ENCODE data around the gene GNRH2.
"Not testable (repeated sequence)": the region's sequence is repeated elsewhere in the genome, so short reads cannot be mapped to it uniquely, and the experiment has no call there.

Gene GNRH2

DNA sequence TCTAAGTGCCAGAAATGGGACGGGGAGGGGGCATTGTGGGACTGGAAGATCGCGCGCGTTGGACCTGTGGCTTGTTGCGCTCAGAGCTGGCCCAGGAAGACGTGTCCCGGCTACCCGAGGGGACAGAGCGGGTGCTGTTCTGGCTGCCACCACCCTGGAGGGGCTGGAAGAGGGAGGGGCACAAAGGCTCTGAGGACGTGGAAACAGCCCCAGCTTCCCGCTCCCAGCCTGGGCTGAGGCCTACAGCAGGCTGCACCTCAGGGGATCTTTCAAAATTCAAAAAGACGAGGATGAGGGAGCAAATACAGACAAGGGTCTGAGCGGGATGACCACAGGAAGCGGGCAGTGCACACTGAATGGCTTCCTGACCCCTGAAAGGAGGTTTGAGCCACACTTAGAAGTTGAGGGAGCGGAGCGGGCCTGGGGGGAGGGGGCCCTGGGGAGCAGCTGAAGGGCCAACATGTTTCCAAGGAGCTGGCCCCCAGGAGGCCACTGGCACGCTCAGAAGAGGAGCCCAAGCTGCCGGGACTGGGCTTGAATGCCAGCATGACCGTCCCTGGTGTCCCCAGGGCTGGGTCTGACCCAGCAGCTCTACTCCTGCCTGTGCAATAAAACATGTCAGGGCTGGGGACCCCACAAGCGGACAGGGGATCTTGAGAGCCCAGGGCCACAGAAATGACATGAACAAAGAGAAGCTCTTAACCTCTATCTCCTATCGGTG lies 29.3 kb downstream of the GNRH2 start:
- H3K4me3 ChIP-seq (ENCODE audit: low read depth, low read length): peak overlapping the region; percentile 4

- not testable (repeated sequence) for H3K4me3 ChIP-seq (ENCODE audit: low read depth, low read length)
These were observed 29.8 kb downstream of the GNRH2 start for GRCh38 chr20:3073251-3073643.

GRCh38 chr20:3074812-3075211 lies 31.4 kb downstream of the GNRH2 start:
- H3K4me3 ChIP-seq (ENCODE audit: low read depth, low read length): no peak overlapping the region

- not testable (repeated sequence) for H3K4me3 ChIP-seq (ENCODE audit: low read depth, low read length)
These were observed 31.9 kb downstream of the GNRH2 start for GRCh38 chr20:3075315-3075714.

GRCh38 chr20:3077618-3078134 lies 34.3 kb downstream of the GNRH2 start:
- H3K4me3 ChIP-seq (ENCODE audit: low read depth, low read length): no peak overlapping the region

DNA sequence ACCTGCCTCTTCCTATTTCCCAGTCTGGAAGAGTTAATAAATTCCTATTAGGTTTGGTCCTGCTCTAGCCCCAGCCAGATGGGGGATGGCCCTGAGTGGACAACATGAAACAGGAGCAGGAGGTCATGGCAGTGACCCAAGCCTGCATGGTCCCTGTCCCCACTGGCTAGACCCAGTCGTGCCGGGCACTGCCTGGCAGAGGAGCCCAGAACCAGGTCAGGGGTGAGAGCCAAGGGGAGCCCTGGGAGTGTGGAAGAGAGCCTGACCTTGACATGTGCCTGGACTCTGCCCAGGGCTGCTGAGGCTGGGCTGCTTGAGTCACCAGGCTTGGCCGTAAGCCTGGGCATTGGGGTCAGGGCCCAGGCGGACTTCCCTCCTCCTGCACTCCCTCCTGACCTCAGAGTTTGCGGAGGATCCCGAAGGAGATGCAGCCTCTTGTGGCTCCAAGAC lies 37.5 kb downstream of the GNRH2 start:
- no peak overlapping the region for H3K4me3 ChIP-seq (ENCODE audit: low read depth, low read length)

GRCh38 chr20:3081641-3082040 lies 38.2 kb downstream of the GNRH2 start:
- no peak overlapping the region for H3K4me3 ChIP-seq (ENCODE audit: low read depth, low read length)

DNA sequence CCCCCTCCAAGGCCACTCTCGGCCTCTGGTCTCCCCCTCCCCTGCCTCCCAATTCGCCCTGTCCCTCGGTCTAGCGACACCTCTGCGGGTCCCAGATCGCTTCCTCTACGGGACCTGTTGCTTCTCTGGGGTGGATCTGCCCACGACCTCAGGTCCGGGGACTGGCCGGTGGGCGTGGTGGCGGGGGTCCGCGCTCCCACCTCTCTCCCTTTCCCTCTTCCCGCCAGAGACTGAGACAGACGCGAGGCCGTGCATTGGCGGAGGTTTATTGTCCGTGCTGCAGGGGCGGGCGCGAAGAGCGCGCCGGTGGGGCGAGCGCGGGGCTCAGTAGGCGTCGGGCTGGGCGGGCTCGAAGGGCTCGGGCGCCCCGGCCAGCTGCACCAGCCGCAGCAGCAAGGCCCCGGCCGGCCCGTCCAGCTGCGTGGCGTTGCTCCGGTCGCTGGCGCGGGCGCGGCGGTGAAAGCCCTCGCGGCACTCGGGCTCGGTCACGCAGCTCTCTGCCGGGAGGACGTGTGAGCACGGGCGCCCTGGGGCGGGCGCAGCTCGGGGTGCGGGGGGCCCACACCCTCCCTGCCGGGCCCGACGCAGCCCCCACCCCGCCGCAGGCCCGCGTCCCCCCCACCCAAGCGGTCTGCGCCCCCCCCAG lies 39.0 kb downstream of the GNRH2 start:
- no peak overlapping the region for H3K4me3 ChIP-seq (ENCODE audit: low read depth, low read length)

DNA sequence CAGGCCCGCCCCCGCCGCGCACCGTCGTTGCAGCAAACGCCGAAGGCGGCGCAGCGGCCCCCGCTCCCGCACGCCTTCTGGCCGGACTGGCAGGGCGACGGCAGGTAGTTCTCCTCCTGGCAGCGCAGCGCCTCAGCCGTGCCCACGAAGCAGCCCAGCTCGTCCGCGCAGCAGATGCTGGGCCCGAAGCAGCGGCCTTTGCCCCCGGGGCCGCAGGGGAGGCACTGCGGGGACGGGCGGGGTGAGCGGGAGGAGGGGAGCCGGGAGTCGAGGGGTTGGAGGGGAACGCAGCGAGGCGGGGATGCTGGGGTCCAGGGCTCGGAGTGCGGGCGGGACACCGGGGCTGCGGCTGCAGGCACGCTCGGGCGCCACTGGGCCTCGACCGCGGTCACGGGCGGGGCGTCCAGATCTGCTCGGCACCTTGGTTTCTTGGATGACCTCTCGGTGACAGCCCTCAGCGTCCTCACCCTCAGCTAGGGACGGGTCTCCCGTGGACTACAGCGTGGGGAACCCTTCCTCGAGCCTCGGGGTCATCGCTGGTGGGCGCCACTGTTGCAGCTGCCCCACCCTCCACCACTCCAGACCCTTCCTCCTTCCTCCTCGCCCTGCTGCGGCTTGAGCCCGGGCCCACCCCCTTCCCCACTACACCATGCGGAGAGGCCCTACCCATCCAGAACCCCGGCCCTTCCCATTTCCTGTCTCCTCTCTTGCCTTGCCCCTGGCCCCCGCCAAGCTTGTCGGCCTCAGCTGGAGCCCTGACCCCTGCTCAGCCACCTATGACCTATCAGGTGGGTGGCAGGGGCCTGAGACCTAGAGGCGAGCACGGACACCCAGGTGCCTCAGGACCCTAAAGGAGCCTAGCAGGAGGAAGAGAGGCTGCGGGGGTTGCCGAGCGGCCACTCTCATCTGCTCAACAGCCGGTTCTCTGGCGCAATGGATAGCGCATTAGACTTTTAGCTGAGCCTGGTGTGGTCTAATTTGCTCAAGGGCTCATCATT lies 39.8 kb downstream of the GNRH2 start:
- H3K4me3 ChIP-seq (ENCODE audit: low read depth, low read length): peak overlapping the region; percentile 8

DNA sequence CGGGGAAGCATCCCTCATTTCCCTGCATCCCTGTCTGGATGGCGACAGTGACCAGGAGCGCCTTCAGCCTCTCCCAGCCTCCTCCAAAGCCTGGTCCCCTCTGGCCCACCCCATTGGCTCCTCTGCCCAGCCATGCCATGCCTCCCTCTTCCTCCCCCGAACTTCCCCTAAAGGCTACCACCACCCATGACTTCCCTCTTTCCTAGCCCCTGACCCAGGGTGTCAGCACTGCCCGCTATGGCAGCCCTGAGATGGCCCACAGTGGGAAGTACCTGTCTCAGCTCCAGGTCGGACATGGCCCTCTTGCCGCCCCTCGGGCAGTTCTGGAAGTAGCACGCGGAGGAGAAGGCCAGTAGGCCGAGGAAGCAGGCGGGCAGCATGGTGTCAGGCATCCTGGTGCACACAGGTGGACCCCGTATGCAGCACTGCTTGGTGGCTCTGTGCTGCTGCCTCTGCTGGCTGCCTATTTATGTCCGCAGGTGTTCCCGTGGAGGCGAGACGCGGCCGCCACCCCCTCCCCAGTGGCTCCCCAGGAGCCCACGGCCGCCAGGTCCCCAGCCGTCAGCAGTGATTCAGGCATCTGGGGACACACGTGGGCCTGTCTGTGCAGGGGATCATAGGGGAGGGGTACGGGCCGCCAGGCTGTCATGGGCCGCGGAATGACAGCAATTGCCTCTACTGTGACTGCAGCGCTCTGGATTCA lies 41.0 kb downstream of the GNRH2 start, which contains the start of gene AVP:
Gene AVP (minus strand): TSS at position 442 of the 703 bp plus-strand sequence. CDS start 50 bp downstream, at position 392.
- H3K4me3 ChIP-seq (ENCODE audit: low read depth, low read length): no peak within 1 kb of the TSS

- H3K4me3 ChIP-seq (ENCODE audit: low read depth, low read length): no peak overlapping the region
These were observed 41.6 kb downstream of the GNRH2 start for GRCh38 chr20:3084986-3085360.

- no peak overlapping the region for H3K4me3 ChIP-seq (ENCODE audit: low read depth, low read length)
These were observed 42.2 kb downstream of the GNRH2 start for GRCh38 chr20:3085571-3086072.

DNA sequence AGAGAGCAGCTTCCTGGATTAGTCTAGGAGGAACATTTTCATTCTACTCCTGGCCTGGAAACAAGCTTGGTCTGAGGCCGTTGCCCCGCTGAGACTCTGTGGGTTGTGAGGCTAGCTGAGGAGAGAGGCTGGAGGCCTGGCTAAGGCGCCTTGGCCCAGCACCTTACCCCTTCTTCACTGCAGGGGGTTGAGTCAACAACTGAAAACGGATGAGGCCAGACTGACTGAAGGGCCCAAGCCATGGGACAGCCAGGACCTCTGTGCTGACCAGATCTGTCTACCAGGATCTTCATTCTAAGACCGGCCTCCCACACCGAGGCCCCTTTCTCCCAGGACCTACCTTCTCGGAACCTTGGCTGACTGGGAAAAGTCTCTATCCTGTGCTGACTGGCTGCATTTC lies 44.6 kb downstream of the GNRH2 start:
- no peak overlapping the region for H3K4me3 ChIP-seq (ENCODE audit: low read depth, low read length)

DNA sequence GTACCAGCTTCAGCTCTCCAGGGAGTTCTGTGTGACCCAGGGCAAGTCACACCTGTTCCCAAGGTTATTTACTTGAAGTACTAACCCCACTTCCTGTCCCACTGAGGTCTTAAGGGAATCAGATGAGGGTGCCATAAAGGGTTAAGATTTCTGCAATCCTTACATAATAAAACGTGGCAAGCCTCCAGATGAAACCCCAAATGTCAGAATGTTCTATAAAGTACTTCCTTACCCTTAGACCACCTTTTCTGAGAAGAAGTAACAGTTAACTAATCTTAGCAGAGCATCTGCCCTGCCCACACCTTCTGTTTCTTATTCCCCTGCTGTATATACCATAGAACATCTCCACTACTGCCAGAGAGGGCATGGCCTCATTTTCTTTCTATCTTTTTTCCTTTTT lies 47.1 kb downstream of the GNRH2 start:
- H3K4me3 ChIP-seq (ENCODE audit: low read depth, low read length): no peak overlapping the region

- peak overlapping the region; percentile 17 for H3K4me3 ChIP-seq (ENCODE audit: low read depth, low read length)
These were observed 49.4 kb downstream of the GNRH2 start for GRCh38 chr20:3092611-3093379.

GRCh38 chr20:3093861-3094361 lies 50.5 kb downstream of the GNRH2 start:
- H3K4me3 ChIP-seq (ENCODE audit: low read depth, low read length): no peak overlapping the region

GRCh38 chr20:3094848-3095629 lies 51.6 kb downstream of the GNRH2 start:
- H3K4me3 ChIP-seq (ENCODE audit: low read depth, low read length): no peak overlapping the region
